Measurements from ENCODE around the gene JARID2.

DNA sequence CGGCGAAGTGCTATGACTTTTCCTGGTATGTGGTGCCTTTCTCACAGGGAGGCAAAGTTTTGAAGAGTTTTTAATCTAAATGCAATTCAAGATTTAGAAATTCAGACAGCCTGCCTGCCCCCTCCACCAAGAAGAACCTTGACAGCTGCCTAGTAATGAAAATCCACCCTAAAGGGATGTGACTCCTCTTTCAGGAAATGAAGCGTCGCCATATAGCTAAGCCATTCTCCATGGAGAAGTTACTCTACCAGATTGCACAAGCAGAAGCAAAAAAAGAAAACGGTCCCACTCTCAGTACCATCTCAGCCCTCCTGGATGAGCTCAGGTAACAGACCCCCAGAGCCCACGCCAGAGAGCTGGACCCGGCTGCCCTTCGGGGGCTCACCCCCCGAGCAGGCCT is 266.9 kb downstream of the JARID2 start:
- no peak for TF ChIP-seq CTCF (IDR thresholded peaks at IDR 0.05 in 2 of 3, conservative IDR thresholded peaks at IDR 0.05 in 1 of 3; ENCODE audit: borderline replicate concordance in 1 of 3, insufficient read depth in 1 of 3, low read depth in 2 of 3, low read length in 2 of 3)
- no peak for TF ChIP-seq POLR2AphosphoS5 (IDR thresholded peaks at IDR 0.05; ENCODE audit: low read depth, low read length)
- no peak for TF ChIP-seq MAX (IDR thresholded peaks at IDR 0.05)
- no peak for TF ChIP-seq EGR1 (IDR thresholded peaks at IDR 0.05; ENCODE audit: low read depth)
- no peak for TF ChIP-seq POLR2A (IDR thresholded peaks at IDR 0.05; ENCODE audit: borderline replicate concordance, extremely low read depth, insufficient read depth, insufficient read length)
- TF ChIP-seq SRF (IDR thresholded peaks at IDR 0.05; ENCODE audit: low read depth): no peak
- TF ChIP-seq EZH2 (IDR thresholded peaks at IDR 0.05): no peak
- TF ChIP-seq EZH2phosphoT487 (IDR thresholded peaks at IDR 0.05; ENCODE audit: borderline replicate concordance): no peak
